CD4-positive, alpha-beta T cell treated with Interleukin-6 at 100 ng/mL for 8 hours (primary cell): ENCODE data around the gene MAGI2.

Experiments used
- DNase-seq: peaks from one replicate; pipeline ENCODE4 v3.0.0-alpha.2; 2020; ENCODE audit warnings: mixed read lengths, low spot score

The MAGI2 gene

GRCh38 chr7:79376299-79377025 lies 77.0 kb downstream of the MAGI2 start:
- no peak for DNase-seq

GRCh38 chr7:79361214-79361613 lies 92.3 kb downstream of the MAGI2 start:
- no peak for DNase-seq

- DNase-seq: no peak
Observed at GRCh38 chr7:79359827-79360226, 93.6 kb downstream of the MAGI2 start.

GRCh38 chr7:79357101-79357500 lies 96.4 kb downstream of the MAGI2 start:
- no peak for DNase-seq

- DNase-seq: no peak
Observed at GRCh38 chr7:79353720-79354468, 99.6 kb downstream of the MAGI2 start.

- DNase-seq: no peak
Observed at GRCh38 chr7:79352323-79352722, 101.1 kb downstream of the MAGI2 start.

- DNase-seq: no peak
Observed at GRCh38 chr7:79347351-79347750, 106.1 kb downstream of the MAGI2 start.

- no peak for DNase-seq
Observed at GRCh38 chr7:79341902-79342301, 111.6 kb downstream of the MAGI2 start.

GRCh38 chr7:79340212-79340611 lies 113.3 kb downstream of the MAGI2 start:
- no peak for DNase-seq

GRCh38 chr7:79339208-79339925 lies 114.1 kb downstream of the MAGI2 start:
- no peak for DNase-seq

GRCh38 chr7:79337717-79338116 lies 115.8 kb downstream of the MAGI2 start:
- no peak for DNase-seq

- DNase-seq: no peak
Observed at GRCh38 chr7:79334841-79335240, 118.6 kb downstream of the MAGI2 start.

- DNase-seq: no peak
Observed at GRCh38 chr7:79334334-79334733, 119.1 kb downstream of the MAGI2 start.

- no peak for DNase-seq
Observed at GRCh38 chr7:79332091-79332490, 121.4 kb downstream of the MAGI2 start.

- no peak for DNase-seq
Observed at GRCh38 chr7:79329464-79329863, 124.0 kb downstream of the MAGI2 start.

- no peak for DNase-seq
Observed at GRCh38 chr7:79320741-79321473, 132.6 kb downstream of the MAGI2 start.

- DNase-seq: no peak
Observed at GRCh38 chr7:79319369-79319768, 134.1 kb downstream of the MAGI2 start.

- no peak for DNase-seq
Observed at GRCh38 chr7:79317728-79318127, 135.7 kb downstream of the MAGI2 start.

- no peak for DNase-seq
Observed at GRCh38 chr7:79312022-79312421, 141.4 kb downstream of the MAGI2 start.

GRCh38 chr7:79308192-79308591 lies 145.3 kb downstream of the MAGI2 start:
- DNase-seq: no peak

GRCh38 chr7:79307376-79307775 lies 146.1 kb downstream of the MAGI2 start:
- DNase-seq: no peak

GRCh38 chr7:79304711-79305110 lies 148.8 kb downstream of the MAGI2 start:
- no peak for DNase-seq
